Heart left ventricle (tissue), 13 donors: ENCODE measurements around the gene ANP32E.

Experiments used
- CTCF ChIP-seq, 12 donors: fragments of 200-600 bp; sonication (generic) in 4 of 12; IDR thresholded peaks; one replicate each; pipeline versions ENCODE4 v1.5.0 to v1.8.0; 2018 to 2022; ENCODE audit warnings: antibody characterized with exemption in 12 of 12, mild to moderate bottlenecking in 5 of 12
- POLR2A ChIP-seq, 2 donors: fragments of 450-650 bp; IDR thresholded peaks; one replicate each; pipeline ENCODE4 v1.6.1; 2017; ENCODE audit warnings: antibody characterized with exemption in 2 of 2, mild to moderate bottlenecking in 2 of 2, moderate library complexity in 2 of 2
- donor health status: ischemic (EF 13 %, LVEDD 7.1; RV severe dilation, severe dysfunction).
- donor health status: DM: no; HTN: yes; CAD: no.
- donor health status: DM: no; HTN: no; CAD: no.
- donor health status: ischemic (EF 25% LVEDD 6.9; RV normal size, moderate dysfunction).
- donor health status: ischemic (EF 25% LVEDD 5.7; RV mildly dilated, moderate dysfunction).
- donor health status: ischemic (EF 35%, LVEDD 5.7; RV mildly dilated, moderate dysfunction).
- donor health status: nonischemic (EF 11% LVEDD 7.7; RV severe dilation, severe dysfunction).
- donor health status: DM: yes; HTN: yes; CAD: no.
- donor health status: PGD.
- donor health status: ischemic (EF 29% LVEDD 5.4; RV normal size, mild dysfunction).
- donor health status: nonischemic (EF 23%, LVEDD 6.1; RV moderate dilation, normal function).

GRCh38 chr1:150267896-150268295 is 32.0 kb upstream of the ANP32E start:
- TF ChIP-seq CTCF (IDR thresholded peaks at IDR 0.05), result no peak
- no peak for TF ChIP-seq POLR2A (IDR thresholded peaks at IDR 0.05)
